ENCODE data around the gene GP1BA. TPM values are rescaled to one million over a fixed set of nuclear protein-coding genes. Genes with fewer than 3 reads are reported as not detected.

The GP1BA gene
- total RNA-seq, 1 experiment from 2014 or later: not detected

- no peak for TF ChIP-seq EZH2 (IDR thresholded peaks at IDR 0.05; ENCODE audit: low read depth)
- TF ChIP-seq CTCF (conservative IDR thresholded peaks at IDR 0.05): no peak
- peak within 1 kb of the TSS; percentile 78 for H2AFZ ChIP-seq
- peaks cover 25% of the 10 kb centered on the region for H3K36me3 ChIP-seq (ENCODE audit: low read depth)
- BruUV-seq (replicated peaks): no TSS peak
- H3K27ac ChIP-seq: peak within 1 kb of the TSS; percentile 99
- ChIA-PET POLR2A (ENCODE audit: unreplicated experiment) (interaction anchor here (0.6 to 3.0 kb wide), 6 partner anchors 8 to 158 kb away, joined by 3 to 42 read pairs (median 4); partner anchors contain the start of genes RNF167, SLC25A11 and SPAG7), CTCF (interaction anchor here (0.6 kb wide), 2 partner anchors 40 to 156 kb away, joined by 3 read pairs; no protein-coding TSS in a partner anchor)
- intact Hi-C loops (cut with micrococcal nuclease; ENCODE audit: unreplicated experiment): loop anchor here (1.0 to 10.0 kb wide), 3 partner anchors 40 to 114 kb away; partner anchors contain the start of genes INCA1, KIF1C and MINK1
- no peaks in the 10 kb centered on the region for H3K27me3 ChIP-seq (ENCODE audit: insufficient read depth, low read depth)
- peak within 1 kb of the TSS; percentile 84 for H3K4me2 ChIP-seq
- H3K79me2 ChIP-seq (ENCODE audit: low read depth): peaks cover 57% of the 10 kb centered on the region
- H3K9me2 ChIP-seq (ENCODE audit: insufficient read depth): no peaks in the 10 kb centered on the region
- DNase-seq: peak; percentile 82 to 89
- H3F3A ChIP-seq (ENCODE audit: insufficient read depth, low read depth): peaks cover 84% of the 10 kb centered on the region
- H3K9me3 ChIP-seq (ENCODE audit: insufficient read depth, low read depth): no peaks in the 10 kb centered on the region
- H3K4me3 ChIP-seq: peak within 1 kb of the TSS; percentile 99
- peaks cover 39% of the 10 kb centered on the region for H3K4me1 ChIP-seq (replicated peaks; ENCODE audit: insufficient read depth)
- peaks cover 39% of the 10 kb centered on the region for H4K20me1 ChIP-seq (ENCODE audit: insufficient read depth)
Observed at GRCh38 chr17:4948166-4948930, 16.3 kb downstream of the GP1BA start, which contains the start of gene PFN1. PFN1 (minus strand) TSS chr17:4948530; CDS start chr17:4948394, 136 bp downstream.

- DNase-seq: peak; percentile 71 to 92
- H3K9me2 ChIP-seq (ENCODE audit: insufficient read depth): no peaks in the 10 kb centered on the region
- CTCF ChIA-PET: interaction anchor here (0.6 kb wide), 1 partner anchor 156 kb away, joined by 3 read pairs; no protein-coding TSS in a partner anchor
- H4K20me1 ChIP-seq (ENCODE audit: insufficient read depth): peaks cover 34% of the 10 kb centered on the region
- TSS peak; percentile 7 for BruUV-seq (replicated peaks)
- no peak for TF ChIP-seq EZH2 (IDR thresholded peaks at IDR 0.05; ENCODE audit: low read depth)
- no peak for TF ChIP-seq CTCF (conservative IDR thresholded peaks at IDR 0.05)
- peaks cover 51% of the 10 kb centered on the region for H3K79me2 ChIP-seq (ENCODE audit: low read depth)
- peak overlapping the region; percentile 74 for H2AFZ ChIP-seq
- intact Hi-C loops (cut with micrococcal nuclease; ENCODE audit: unreplicated experiment): loop anchor here (1.0 to 10.0 kb wide), 6 partner anchors 9 to 239 kb away; partner anchors contain the start of genes ARRB2, INCA1, KIF1C and MINK1
- H3K4me2 ChIP-seq: peak overlapping the region; percentile 84
- peaks cover 78% of the 10 kb centered on the region for H3F3A ChIP-seq (ENCODE audit: insufficient read depth, low read depth)
- H3K27ac ChIP-seq: peak overlapping the region; percentile 99
- H3K4me3 ChIP-seq: peak overlapping the region; percentile 99
- H3K27me3 ChIP-seq (ENCODE audit: insufficient read depth, low read depth): no peaks in the 10 kb centered on the region
- peaks cover 21% of the 10 kb centered on the region for H3K36me3 ChIP-seq (ENCODE audit: low read depth)
- POLR2A ChIA-PET (ENCODE audit: unreplicated experiment): interaction anchor here (0.6 to 3.0 kb wide), 4 partner anchors 9 to 269 kb away, joined by 3 to 42 read pairs (median 8); partner anchors contain the start of genes RNF167, SLC25A11 and SPAG7
- H3K4me1 ChIP-seq (replicated peaks; ENCODE audit: insufficient read depth): peaks cover 39% of the 10 kb centered on the region
- no peaks in the 10 kb centered on the region for H3K9me3 ChIP-seq (ENCODE audit: insufficient read depth, low read depth)
Observed at GRCh38 chr17:4948931-4949320, 16.8 kb downstream of the GP1BA start.

GRCh38 chr17:4949321-4950074 lies 17.4 kb downstream of the GP1BA start:
- DNase-seq: peak; percentile 73 to 94
- Histone ChIP-seq H3K9me3 (ENCODE audit: insufficient read depth, low read depth) (no peaks in the 10 kb centered on the region), H4K20me1 (ENCODE audit: insufficient read depth) (peaks cover 30% of the 10 kb centered on the region), H2AFZ (peak overlapping the region; percentile 74), H3K4me1 (replicated peaks; ENCODE audit: insufficient read depth) (peaks cover 39% of the 10 kb centered on the region), H3K36me3 (ENCODE audit: low read depth) (peaks cover 21% of the 10 kb centered on the region), H3K4me2 (peak overlapping the region; percentile 84), H3F3A (ENCODE audit: insufficient read depth, low read depth) (peaks cover 72% of the 10 kb centered on the region), H3K27me3 (ENCODE audit: insufficient read depth, low read depth) (no peaks in the 10 kb centered on the region), H3K4me3 (peak overlapping the region; percentile 99), H3K9me2 (ENCODE audit: insufficient read depth) (no peaks in the 10 kb centered on the region), H3K27ac (peak overlapping the region; percentile 99), H3K79me2 (ENCODE audit: low read depth) (peaks cover 46% of the 10 kb centered on the region)
- intact Hi-C loops (cut with micrococcal nuclease; ENCODE audit: unreplicated experiment): loop anchor here (1.0 to 10.0 kb wide), 5 partner anchors 9 to 239 kb away; partner anchors contain the start of genes ARRB2, MINK1, RNF167 and SLC25A11
- no TSS peak for BruUV-seq (replicated peaks)
- ChIA-PET POLR2A (ENCODE audit: unreplicated experiment) (interaction anchor here (0.6 to 3.0 kb wide), 4 partner anchors 18 to 270 kb away, joined by 3 to 42 read pairs (median 6); partner anchors contain the start of gene SPAG7), CTCF (interaction anchor here (0.6 to 0.9 kb wide), 3 partner anchors 15 to 470 kb away, joined by 3 read pairs; partner anchors contain the start of genes NUP88 and RPAIN)
- no peak for TF ChIP-seq EZH2 (IDR thresholded peaks at IDR 0.05; ENCODE audit: low read depth)
- TF ChIP-seq CTCF (conservative IDR thresholded peaks at IDR 0.05): no peak
